PC-9 (cell line): ENCODE measurements around the gene CPB1.

Experiments used
- CTCF ChIP-seq: fragments of 200-600 bp; sonication (generic); conservative IDR thresholded peaks from 2 replicates; pipeline ENCODE4 v1.6.1; 2017; ENCODE audit warnings: mixed run types, antibody characterized with exemption, mild to moderate bottlenecking, moderate library complexity
- EZH2 ChIP-seq: fragments of 200-600 bp; sonication (generic); IDR thresholded peaks from 2 replicates; pipeline ENCODE4 v1.8.0; 2017; ENCODE audit warnings: antibody characterized with exemption, low read depth

DNA sequence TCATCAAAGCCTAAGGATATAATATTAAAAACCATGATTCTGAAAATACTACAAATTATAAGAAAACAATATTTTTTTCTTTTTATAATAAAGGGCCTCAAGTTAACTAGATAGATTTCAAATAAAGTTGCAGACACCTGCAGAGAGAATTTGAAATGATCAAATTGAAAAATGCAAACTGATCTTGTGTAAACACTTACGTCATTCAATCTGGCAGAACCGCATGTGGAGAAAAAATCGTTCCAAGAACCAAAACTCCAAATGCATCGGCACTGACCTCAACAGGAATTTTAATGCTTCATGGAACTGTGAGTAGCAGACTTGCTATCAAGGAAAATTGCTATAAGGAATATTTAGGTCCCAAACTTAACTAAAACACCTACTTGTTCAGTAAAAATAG, 54.7 kb downstream of the CPB1 start:
- TF ChIP-seq CTCF: no peak
- TF ChIP-seq EZH2: no peak
